Activated CD4-positive, alpha-beta T cell treated with anti-CD3 and anti-CD28 coated beads for 48 hours (primary cell): Measurements from ENCODE around the gene IFNA17.
"Not testable (repeated sequence)": the region's sequence is repeated elsewhere in the genome, so short reads cannot be mapped to it uniquely, and the experiment has no call there.

ENCODE experiments used
- DNase-seq: peaks from one replicate; pipeline ENCODE4 v3.0.0-alpha.2; 2020

The IFNA17 gene

GRCh38 chr9:21210311-21210710 is 17.7 kb downstream of the IFNA17 start:
- DNase-seq: no peak

GRCh38 chr9:21207043-21207442 is 21.0 kb downstream of the IFNA17 start, which contains the start of gene IFNA10:
Gene IFNA10 (minus strand): TSS chr9:21207143. CDS start chr9:21207097, 46 bp downstream.
- DNase-seq: not testable (repeated sequence)

- DNase-seq: no peak
These were observed 22.8 kb downstream of the IFNA17 start for GRCh38 chr9:21205204-21205603.

DNA sequence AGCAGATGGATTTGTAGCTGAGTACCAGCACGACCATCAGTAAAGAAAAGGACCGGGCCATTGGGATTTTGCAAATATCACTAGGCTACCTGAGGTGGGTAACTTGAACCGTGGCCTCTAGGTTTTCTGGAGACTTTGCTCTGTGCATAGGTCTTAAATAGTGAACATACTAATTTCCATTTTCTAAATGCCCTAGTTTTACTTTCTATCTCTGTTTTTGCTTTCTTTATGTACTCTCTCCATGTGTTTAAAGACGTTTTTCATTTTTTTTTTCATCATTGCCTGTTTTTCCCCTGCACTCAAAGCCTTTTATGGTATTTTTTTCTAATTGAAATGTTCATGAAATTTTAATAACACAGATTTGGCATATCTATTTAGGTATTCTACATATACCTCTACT is 25.9 kb downstream of the IFNA17 start, which contains the start of gene IFNA7:
IFNA7 (minus strand) TSS at position 101 of the 400 bp plus-strand sequence; CDS start at position 61, 40 bp downstream.
- DNase-seq: not testable (repeated sequence)

GRCh38 chr9:21194867-21195776 is 32.9 kb downstream of the IFNA17 start:
- peak; percentile 43 for DNase-seq

DNA sequence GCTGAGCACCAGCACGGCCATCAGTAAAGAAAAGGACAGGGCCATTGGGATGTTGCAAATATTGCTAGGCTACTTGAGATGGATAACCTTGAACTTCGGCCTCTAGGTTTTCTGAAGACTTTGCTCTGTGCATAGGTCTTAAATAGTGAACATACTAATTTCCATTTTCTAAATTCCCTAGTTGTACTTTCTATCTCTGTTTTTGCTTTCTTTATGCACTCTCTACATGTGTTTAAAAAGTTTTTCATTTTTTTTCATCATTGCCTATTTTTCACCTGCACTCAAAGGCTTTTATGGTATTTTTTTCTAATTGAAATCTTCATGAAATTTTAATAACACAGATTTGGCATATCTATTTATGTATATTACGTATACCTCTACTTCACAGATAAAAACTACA is 40.5 kb downstream of the IFNA17 start, which contains the start of gene IFNA4:
IFNA4 (minus strand) TSS at position 101 of the 400 bp plus-strand sequence; CDS start at position 45, 56 bp downstream.
- DNase-seq: not testable (repeated sequence)

GRCh38 chr9:21182810-21183736 is 44.9 kb downstream of the IFNA17 start:
- DNase-seq: peak; percentile 27
